ENCODE results near the gene LDAH.
A peak's percentile ranks its signal among the peaks of the same experiment; 100 is the strongest.

LDAH gene

DNA sequence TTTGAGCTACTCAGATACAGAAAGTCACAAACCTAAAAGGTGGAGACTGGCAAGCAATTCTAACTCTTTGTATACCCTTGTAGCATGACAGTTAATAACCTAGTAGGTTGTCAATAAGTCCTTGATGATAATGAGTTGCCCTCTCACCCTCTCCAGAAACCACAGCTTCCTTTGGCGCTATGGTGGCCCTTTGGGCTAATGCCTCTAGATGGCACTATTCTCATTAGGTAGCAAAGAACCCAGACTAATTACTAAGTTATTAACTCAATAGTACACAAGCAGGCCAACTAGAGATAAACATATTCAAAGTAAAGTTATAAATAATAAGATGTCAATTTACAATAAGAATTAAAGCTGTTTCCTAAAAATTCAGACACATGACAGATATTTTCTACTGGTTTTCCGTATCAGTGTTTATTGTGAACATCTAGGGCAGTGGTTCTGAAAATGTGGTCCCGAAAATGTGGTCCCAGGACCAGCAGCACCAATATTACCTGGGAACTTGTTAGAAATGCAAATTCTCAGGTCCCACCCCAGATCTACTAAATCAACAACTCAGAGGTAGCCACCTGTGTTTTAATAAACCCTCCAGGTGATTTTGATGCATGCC lies 41.1 kb downstream of the LDAH start:
- DNase-seq (ENCODE audit: low spot score): peak; percentile 44

DNA sequence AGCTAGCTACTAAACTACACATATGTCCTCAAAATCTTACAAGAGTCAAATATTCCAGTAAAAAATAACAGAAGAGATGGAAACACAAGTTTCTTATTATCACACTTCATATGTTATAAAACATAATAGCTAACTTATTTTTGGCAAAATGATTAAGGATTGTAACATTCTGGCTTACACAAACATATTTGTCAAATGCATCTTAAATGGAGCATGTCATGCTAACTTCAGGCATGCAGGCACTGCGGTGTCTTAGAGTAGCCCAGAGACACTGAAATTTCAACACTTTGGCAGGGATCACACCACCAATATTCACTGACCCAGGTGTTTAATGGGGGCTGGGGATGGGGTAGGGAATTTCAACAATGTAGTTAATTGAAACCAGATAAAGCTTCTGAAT lies 51.6 kb downstream of the LDAH start:
- no peak for DNase-seq (ENCODE audit: low spot score)

DNA sequence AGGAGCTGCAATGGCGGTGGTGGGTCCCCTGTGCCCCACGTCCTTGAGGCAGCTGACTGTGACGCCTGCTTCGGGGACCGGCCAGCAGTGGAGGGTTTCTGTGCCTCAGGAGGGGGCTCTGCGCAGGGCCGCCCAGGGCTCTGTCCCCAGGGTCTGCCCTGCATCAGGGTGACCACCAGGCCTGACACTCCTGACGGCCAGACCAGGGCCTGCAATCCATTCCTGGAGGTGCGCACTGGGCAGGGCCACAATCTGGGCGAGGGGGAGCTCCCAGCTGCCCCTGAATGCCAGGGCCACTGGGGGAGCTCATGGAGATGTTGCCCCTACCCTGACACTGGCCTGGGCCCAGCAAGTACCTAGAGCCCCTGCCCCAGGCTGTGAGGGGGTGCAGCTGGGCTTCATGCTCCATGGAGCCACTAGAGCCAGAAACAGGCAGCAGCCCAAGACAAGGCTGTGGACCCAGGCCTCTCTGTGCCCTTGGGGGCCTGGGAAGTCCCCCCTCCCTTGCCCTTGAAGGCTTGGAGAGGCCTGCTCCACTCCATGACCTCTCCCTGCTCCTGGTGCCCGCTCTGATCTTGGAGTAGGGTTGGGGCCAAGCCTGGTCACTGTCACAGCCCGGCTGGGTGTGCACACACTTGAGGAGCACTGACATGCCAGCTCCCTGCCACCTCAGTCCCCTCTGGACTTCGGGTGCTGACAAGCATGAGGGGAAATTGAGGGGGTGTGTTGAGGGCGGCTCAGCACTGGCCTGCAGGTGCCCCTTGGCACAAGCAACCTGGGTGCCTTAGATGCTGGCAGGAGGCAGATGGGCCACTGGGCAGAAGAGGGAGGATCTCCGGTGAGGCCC lies 55.9 kb downstream of the LDAH start:
- no peak for DNase-seq (ENCODE audit: low spot score)

GRCh38 chr2:20766213-20766612 lies 56.7 kb downstream of the LDAH start:
- DNase-seq (ENCODE audit: low spot score): no peak

- DNase-seq (ENCODE audit: low spot score): no peak
Observed at GRCh38 chr2:20762945-20763683, 59.8 kb downstream of the LDAH start.

DNA sequence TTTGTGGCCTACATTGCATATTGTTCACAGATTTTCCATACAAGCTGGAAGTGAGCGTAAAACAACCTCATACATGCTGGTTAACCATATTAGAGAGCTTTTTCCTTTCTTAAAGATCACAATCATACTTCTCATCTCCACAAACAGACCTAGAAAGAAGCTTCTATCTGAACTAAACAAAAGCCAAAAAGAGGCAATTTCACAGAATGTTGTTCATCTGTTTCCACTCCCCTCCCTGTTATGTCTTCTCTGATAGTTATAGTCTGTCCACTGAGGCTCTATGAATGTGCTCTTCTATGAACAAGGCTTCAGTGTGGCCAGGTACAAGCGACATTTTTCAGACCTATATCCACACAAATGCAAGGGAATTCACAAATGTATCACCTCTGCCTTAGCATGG lies 63.4 kb downstream of the LDAH start:
- no peak for DNase-seq (ENCODE audit: low spot score)

- no peak for DNase-seq (ENCODE audit: low spot score)
Observed at GRCh38 chr2:20758997-20759396, 63.9 kb downstream of the LDAH start.

- no peak for DNase-seq (ENCODE audit: low spot score)
Observed at GRCh38 chr2:20757405-20758090, 65.4 kb downstream of the LDAH start.

- no peak for DNase-seq (ENCODE audit: low spot score)
Observed at GRCh38 chr2:20755132-20755800, 67.6 kb downstream of the LDAH start.

GRCh38 chr2:20752293-20752692 lies 70.6 kb downstream of the LDAH start:
- DNase-seq (ENCODE audit: low spot score): no peak

GRCh38 chr2:20747317-20747716 lies 75.6 kb downstream of the LDAH start:
- no peak for DNase-seq (ENCODE audit: low spot score)

- DNase-seq (ENCODE audit: low spot score): no peak
Observed at GRCh38 chr2:20745924-20746555, 76.9 kb downstream of the LDAH start.

DNA sequence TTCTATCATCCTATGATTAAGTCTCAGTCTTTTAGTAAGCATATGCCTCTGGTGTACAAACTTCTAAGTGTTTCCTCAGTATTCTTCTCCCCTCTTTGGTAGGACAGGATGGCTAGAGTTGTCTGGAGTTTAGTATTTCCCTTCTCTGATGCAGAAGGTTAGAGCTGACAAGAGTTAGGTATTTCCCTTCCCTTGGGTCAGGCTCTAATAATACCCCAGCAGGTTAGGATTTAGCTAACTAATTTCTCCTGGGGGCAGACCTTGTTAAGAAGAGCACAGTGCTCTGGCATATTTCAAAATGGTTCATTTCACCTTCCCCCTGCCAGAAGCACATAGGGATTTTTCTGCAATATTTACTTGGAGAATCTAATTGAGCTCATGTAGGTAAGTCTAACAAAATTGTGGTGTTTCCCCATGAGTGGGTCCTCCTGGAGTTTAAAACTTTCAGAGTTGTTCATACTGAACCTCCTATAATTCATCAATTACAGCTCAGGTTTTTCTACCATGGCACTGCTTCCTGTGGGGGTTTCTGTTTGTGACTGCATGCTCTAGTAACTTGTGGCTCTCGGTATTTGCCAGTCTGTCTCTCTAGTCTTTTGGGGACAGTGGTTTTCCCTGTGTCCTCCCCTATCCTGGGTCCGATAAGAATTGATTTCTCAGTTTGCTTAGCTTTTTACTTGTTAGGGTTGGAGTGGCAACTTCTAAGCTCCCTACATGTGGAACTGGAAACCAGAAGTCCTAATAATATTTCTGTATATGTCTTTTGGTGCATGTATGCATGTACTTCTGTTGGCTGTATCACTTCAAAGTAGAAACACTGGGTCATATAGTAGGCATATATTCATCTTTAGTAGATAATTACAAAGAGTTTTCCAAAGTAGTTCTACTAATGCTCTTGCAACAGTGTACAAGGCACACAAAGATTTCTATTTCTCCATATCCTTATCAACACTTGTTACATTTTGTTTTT lies 78.2 kb downstream of the LDAH start:
- no peak for DNase-seq (ENCODE audit: low spot score)

DNA sequence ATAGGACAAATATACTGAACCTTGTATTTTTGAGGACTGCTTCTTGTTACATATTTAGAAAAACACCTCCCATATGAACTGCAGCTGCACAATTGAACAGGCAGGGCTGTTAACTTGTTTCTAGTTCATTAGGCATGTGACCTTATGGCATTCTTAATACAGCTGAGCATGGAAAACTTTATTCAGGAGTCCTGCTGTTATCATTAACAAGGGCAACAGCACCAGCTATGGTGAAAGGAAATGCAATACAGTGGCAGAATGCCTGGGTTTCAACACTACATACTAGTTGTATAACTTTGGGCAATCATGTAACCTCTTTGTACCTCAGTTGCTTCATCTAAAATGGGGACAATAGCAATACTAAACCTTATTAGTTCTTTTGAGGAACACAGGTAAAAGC lies 84.1 kb downstream of the LDAH start:
- no peak for DNase-seq (ENCODE audit: low spot score)

DNA sequence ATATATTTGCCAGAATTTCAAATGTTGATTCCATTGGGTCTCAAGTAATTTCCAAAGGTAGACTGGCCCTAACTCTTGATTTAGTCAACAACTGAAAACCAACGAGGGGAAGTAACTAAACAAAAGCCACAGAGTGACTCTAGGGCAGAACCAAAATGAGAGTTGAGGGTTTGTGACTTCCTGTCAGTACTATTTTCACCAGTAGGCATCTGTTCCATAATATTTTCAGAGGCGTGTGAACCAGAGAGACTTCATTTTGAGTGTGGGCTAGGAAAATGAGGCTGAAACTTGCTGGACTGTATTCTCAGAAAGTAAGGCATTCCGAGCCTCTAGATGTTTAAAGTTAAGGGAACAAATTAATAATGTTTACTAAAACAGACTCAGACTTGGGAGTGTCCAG lies 85.4 kb downstream of the LDAH start:
- DNase-seq (ENCODE audit: low spot score): no peak

DNA sequence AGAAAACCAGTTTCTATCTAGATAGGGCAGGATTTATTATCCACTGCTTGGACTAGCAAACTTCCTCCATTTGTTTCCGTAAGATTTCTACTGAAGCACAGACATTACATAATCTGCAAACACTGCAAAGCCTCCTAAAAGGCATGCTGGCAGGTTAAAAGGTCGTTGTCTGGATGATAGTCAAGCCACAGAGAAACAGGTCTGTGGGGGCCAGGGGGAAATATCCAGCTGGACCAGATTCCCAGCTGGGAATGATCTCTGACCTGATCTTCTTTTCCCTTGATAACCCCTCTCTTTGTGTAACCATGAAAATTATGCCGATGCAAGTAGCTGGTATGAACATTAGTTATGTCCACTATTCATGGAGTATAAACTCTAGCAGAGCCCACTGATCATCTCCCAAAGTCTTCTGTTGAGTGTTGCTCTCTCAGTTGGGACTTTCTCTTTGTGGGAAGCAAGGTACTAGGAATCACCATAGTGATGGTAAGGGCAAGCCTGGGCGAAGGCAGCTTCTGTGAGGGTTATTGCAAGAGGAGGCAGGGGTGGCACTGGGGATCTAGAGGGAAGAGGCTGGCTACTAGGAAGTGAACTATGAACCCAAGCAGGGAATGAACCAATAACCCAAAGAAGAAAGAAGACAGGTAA lies 94.7 kb downstream of the LDAH start:
- no peak for DNase-seq (ENCODE audit: low spot score)

DNA sequence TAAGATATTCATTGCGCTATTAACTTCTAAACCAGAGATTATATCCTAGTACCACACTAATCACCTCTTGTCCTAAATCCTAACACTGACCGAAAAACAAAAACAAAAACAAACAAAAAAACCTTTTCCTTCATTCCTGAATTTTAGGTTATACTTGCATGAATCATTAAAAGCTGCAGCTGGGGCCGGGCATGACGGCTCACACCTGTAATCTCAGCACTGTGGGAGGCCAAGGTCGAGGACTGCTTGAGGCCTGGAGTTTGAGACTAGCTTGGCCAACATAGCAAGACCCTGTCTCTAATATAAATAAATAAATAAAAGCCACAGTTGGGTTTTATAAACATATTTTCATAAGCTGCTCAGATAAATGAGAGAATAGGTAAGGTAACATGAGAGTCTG lies 96.0 kb downstream of the LDAH start:
- no peak for DNase-seq (ENCODE audit: low spot score)

GRCh38 chr2:20725782-20726181 lies 97.1 kb downstream of the LDAH start:
- no peak for DNase-seq (ENCODE audit: low spot score)

DNA sequence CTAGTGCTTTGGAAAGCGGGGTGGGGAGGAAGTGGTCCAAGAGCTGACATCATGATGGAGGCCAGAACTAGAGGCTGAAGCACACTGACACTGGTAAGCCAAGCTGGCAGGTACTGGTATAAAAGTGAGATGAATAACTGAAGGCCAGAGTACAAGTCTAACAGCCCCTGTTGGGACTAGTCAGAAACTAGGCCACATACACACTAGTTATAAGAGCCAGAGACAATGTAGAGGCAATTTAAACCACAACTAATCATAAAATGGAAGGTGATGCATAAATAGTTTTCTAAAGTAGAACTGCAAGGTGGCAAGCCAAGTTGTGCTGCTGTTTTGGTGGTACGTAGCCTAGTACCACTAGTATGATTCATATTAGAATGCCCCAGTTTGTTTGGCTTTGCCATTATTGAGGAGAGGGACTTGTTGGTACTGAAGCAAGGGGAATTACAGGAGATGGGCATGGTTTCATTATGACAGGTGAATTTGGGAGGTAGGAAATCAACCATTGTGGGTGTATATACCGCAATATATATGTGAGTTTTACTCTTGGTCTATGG lies 98.3 kb downstream of the LDAH start:
- no peak for DNase-seq (ENCODE audit: low spot score)
